HG03045 (cell line): ENCODE results near the gene SLC6A20.

Experiments
- ATAC-seq: cut with Tn5 transposase; IDR thresholded peaks from one replicate; pipeline ENCODE4 v1.9.1; 2021; ENCODE audit warnings: mild to moderate bottlenecking, moderate library complexity; ENCODE audit not compliant: unreplicated experiment

The SLC6A20 gene

DNA sequence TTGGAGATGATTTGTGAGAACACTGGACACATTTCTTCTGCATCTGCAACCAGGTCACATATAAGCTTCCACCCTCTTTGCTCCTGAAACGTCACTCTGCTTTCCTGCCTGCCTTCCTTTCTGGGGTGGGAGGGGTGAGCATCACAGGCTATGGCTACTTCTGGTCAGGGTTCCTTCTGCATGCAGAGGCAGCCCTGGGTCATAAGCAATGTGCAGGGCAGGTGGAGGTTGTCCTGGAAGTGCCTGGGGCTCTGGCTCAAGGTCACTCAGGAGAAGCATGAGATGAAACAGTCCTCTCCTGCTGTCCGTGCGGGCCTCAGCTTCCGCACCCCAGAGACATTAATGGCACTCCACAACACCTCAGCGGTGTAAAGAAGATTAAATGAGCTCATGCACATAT lies 15.1 kb downstream of the SLC6A20 start:
- ATAC-seq, result no peak

DNA sequence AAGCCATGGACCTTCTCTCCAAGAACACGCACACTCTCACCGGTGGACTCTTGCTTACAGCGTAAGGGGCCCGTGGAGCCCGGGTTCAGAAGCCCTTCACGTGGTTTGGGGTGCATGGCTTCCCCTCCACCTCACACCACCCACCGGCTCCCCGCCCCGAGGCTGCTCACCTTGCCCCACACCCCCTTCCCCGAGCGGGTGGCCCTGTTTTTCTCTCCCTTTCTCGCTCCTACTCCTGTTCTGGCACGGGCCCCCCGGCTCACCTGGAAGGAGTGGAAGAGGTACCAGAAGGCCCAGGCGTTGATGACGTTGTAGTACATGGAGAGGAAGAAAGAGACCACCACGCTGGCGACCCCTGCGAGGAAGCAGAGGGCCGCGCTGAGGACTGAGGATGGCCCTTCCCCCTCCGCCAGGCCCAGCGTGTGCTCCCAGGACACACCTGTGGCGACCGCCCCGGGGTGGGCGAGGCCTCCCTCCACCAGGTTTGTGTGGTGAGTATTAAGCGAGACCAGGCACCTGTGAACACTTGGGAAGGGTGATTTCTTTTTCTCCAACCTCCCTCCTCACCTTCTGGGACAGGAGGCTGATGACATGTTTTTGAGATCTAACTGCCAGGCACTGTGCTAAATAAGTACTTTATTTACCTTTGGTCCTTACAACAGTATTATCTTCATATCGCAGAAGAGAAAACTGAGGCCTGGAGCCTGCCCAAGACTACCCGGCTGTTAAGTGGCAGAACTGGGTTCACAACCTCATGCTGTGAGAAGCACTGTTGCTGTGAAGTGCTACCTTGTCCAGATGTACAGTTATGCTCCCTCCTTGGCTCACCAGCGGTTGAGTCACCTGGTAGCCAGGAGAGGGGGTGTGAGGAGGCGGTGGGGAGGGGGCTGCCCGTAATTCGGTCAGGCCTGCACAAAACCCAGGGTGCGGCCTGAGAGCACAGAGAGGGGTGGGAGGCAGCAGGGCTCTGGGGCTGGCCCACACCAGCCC lies 16.3 kb downstream of the SLC6A20 start:
- no peak for ATAC-seq

DNA sequence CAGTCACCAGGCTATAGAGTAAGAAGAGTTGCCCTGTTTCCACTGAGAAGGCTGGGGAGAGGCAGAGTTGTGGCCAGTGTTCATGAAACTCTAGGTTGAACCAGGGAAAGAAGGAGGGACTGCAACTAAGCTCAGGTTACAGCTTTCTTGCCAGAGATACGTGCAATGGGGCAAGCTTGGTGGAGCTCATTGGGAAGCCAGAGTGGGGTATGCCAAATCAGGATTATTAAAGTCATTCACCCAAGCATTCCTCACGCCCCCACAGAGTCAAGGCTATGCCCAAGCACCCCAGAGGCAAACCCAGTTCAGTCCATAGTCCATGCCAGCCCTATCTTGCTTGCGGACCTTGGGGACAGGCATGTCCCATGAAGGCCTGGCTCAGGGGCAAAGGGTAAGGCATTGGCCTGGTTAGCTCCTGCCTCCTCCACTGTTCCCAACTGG lies 17.6 kb downstream of the SLC6A20 start:
- ATAC-seq, result no peak

DNA sequence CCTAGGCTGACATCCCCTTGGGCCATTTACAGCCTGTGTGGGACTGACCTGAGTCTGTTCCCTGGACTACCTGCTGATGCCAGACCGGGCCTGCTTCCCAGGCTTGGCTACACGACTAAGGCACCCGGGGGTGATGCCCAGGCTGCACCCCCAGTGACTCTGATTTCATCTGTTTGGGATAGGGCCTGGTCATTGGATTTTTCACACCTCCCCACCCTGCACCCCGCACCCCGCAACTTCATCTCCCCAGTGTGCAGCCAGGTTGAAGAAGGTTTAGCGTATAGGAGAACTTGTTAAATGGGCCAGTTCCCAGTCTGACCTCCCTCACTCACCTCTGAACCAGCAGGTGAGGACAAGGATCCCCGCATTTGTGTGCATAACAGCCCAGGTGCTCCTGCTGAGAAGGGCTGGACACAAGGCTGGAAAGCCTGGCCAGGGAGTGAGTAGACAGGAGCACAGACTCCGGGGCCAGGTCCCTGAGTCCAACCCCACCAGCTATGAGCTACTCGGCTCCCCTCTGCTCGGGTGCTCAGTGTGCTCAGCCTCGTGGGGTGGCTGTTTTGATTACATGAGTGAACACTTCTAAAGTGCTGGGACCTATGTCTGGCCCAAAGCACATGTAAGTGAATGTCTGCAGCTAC lies 18.5 kb downstream of the SLC6A20 start:
- no peak for ATAC-seq

DNA sequence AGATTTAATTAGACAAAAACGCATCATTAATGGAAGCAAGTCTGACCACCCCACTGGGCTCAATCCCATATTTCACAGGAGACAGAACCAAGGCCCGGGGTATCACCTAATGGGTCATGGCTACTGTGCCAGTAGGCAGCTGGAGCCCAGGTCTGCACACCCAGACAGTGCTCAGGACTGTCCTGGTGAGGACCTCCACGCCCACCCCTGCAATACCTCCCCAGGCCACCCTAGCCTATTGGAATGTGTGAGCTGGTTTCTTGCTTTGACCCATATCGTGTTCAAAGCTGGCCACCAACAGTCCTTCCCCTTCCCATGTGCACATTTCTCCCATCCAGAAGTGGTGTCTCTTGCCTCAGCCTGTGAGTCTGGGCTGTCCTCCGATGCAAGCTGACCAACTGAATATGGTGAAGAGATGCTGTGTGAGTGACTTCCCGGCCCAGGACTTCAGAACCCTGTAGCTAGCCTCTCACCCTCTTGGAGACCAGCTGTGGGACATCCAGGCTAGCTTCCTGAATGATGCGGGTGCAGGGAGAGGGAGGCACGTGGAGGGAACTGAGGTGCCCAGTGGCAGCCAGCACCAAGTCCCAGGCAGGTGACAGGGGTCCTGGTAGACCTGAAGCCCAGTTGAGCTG lies 19.1 kb downstream of the SLC6A20 start:
- no peak for ATAC-seq

DNA sequence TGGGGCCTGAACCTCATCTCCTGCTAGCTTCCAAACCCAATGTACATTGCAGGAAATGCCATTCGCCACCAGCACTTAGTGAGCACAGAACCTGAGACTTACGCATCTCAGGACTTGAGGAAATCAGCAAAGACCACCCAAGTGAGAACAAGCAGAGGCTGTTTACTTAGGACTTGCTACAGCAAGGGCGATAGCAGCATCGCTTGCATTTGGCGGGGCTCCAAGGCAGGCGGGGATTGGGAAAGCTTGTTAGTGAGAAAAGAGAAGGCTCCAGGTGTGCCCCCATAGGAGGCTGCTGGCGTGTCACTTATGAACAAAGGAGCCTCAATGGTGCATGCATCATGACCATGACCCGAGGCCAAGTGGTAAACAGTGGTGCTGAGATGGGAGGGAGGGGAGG lies 19.7 kb downstream of the SLC6A20 start:
- ATAC-seq, result no peak

DNA sequence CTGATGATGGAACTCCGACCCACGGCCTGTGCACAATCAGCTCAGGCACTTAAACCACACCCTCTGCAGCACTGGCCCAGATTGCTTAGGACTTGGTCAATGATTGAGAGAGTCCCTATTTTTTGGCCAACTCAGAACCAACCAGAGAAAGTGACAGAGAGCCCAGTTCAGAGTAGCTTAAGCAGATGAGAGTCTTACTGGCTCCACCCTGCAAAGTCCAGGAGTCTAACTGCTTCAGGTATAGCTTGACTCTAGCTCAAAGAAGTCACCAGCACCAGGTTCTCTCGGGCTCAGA lies 20.1 kb downstream of the SLC6A20 start:
- ATAC-seq, result no peak

DNA sequence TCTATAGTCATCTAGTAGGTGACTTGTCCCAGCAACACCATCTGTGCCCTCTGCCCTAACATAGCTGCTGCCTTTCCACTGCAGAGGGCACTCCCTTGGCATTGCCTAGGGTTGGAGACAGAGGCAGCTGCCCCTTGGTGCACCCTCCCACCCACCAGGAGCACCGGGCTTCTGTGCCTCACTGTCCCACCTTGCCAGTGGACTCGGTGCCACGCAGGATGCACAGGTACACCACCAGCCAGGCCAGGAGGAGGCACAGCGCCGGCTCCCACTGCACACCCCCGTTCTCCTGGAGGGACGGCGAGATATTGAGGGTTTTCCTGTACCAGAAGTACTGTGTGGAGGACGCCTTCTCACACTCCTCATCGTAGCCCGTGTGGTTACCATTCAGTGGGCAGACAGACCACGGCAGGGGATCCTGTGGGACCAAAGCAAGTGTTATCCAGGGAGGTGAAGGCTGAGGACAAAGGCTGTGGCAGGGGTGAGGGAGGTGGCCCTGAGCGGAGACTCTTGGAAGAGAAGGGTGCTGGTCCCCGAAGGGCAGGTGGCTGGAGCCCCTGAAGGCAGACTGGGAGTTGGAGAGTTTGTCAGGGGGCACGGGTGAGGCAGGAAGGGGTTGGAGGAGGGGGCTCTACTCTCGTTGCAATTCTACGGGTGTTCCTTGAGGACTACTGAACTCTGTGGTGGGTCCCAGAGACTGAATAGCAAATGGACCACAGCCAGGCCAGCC lies 20.6 kb downstream of the SLC6A20 start:
- no peak for ATAC-seq

DNA sequence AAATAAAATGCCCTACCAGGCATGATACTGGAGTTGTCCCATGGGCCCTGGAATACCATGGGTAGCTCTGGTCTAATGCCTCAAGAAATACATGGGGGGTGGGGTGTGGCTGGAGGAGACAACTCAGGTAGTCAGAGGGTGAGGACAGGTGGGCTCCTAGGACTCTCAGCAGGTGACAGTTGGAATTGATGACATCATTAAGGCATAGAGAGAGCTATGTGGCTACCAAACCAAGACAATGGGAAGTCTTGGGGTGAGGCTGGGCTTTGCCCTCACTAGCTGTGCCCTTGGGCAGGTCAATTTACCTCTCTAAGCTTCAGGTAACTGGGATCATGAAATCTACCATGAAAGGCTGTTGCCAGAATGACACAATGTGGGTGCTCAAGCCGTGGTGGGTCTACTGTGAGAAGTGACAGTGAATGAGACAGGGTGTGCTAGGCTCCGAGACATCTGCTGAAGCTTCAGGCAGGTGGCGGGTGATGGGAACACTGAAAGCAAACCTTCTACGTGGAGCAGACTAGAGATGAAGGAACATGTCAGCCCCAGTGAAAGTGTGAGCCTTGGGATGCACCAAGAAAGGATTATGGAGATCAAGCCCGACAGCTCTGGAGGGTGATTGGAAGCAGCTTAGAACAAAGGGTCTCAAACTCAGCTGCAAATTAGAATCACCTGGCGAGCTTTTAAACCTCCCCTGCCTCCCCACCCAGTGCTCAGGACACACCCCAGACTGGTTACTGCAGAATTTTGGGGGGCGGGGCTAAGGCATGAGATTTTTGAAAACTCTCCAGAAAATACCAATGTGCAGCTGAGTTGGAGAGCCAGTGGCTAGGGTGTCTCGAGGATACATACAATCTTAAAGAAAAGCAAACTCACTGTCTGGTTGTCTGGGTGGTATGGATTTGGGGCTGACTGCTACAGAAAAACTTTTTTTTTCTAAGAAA lies 21.5 kb downstream of the SLC6A20 start:
- ATAC-seq, result no peak

DNA sequence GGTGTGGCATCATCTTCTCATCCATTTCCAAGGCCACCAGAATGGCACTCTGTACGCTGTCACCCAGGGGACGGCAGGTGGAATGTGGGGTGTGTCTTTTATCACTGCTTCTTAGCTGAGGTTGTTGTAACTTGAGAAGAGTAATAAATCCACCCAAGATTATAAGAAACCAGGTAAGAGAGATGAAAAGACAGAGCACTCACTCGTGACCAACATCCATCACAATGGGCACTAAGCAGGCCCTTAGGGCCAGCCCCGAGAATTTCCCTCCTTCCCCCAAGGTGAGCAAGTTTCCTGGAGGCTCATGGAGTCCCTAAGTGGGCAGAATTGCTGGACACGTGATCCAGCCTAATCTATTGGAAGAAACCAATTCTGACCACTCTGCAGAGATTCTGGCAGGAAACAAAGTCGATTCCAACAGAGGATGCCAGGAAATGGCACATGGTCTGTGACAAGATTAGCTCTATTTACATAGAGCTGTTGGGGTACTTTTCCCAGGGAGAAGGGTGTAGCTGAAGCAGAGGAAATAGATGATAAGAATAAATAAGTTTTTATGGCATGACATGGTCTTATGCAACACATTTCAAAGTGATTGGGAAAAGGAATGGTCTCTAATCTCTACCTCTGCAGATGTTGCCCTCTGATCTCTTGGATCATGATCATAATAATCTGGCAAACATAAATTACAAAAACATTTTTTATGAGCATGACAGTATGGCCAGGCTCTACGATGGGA lies 22.5 kb downstream of the SLC6A20 start:
- ATAC-seq, result no peak

DNA sequence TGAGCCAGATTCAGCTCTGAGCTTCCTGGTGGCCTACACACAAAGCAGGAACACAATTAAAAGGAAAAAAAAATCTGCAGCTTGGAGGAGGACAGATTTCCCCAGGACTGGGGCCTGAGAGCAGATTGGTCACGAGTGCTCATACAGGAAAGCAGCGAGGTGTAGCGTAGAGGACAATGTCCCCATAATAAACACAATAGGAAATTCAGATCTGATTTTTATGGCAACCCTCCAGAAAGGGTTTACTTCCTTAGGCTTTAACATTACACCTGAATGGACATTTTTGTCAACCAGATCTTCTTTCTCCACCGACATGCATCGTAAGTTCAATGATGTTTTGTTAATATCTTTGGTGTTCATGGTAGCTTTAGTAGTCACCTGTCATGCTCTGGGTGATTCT lies 23.3 kb downstream of the SLC6A20 start:
- no peak for ATAC-seq

DNA sequence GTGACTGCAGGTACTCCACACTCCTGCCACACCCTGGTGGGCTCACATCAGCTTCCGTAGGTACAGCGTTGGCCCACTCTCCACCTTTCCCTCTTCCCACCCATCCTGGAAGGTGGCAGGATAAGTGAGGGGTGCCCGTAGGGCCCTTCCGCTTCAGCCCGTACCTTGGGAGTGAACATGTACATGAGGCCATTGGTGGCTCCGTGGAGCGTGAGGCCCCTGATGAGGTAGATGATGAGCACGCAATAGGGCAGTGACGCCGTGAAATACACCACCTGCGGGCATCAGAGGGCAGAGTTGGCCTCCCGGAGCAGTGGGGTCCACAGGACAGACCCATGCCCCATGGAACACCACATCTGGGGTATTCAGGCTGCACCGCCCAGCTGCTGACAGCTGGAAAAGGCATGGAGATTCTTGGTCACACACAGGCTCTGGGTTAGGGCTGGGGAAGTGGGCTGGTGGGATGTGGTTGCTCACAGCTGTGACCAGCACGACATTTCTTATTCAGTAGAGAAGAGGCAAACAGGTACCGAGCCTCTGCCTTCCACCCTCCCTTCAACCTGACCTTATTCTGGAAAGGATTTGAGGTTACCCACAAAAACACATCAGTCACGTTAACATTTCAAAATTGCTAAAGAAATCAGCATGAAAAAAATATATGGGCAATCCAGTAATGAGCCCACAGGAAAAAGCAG lies 23.8 kb downstream of the SLC6A20 start:
- no peak for ATAC-seq

DNA sequence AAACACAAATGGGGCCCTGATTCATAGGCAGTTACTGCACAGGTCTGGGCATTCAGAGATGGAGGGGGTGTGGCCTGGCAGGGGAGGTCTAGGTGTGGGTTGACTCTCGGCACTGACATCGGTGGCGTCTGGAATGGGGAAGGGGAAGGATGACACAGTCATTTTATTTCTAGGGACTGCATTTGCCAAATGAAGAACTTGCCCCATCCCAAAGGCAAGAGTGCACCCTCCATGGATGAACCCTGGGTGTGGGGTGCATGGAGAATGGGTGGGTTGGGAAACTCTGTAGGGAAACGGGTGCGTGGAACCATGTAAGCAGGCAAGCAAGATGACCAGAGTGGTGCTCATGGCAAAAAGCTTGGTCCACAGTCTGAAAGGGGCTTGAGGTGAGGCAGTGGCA lies 24.5 kb downstream of the SLC6A20 start:
- no peak for ATAC-seq

DNA sequence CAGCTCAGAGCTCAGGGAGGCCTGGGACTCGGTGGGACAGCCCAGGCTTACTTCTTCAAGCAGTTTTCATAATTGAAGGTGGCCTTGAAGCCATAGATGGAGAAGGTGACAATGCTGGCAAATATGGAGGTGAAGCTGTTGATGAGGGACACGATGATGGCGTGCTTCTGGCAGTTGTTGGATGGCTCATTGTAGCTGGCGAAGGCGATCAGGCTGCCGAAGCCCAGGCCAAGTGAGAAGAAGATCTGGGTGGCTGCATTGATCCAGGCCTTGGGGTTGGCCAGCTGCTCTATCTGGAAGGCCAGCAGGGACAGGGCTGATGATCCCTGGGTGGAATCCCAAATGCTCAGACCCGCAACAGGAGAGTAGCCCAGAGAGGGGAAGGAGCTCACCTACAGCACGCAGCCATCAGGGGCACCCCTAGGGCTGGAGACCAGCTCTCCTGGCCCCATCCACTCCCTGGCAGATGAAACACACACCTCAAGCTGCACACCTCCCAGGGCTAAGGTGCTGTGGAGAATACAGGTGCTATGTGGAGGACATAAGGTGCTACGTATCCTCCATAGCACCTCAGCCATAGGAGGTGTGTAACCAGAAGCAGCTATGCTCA lies 25.1 kb downstream of the SLC6A20 start:
- ATAC-seq, result no peak

DNA sequence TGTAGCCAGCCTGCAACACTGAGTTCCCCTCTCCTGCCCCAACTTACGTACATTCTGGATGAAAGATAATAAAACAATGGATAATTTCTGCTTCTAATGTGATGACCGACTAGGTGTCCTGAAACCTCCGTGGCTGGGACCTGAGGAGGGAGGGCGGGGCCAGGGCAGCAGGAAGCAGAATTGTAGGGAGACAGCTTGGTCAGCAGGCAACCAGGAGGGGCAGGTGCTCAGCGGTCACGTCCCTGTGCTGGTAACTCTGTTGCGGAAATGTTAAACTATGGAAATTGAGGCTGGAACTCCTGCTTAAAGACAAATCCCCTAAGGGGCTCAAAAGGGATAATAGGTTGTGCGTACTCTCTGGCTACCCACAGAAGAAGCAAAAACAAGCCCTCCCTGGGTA lies 30.4 kb downstream of the SLC6A20 start:
- no peak for ATAC-seq

DNA sequence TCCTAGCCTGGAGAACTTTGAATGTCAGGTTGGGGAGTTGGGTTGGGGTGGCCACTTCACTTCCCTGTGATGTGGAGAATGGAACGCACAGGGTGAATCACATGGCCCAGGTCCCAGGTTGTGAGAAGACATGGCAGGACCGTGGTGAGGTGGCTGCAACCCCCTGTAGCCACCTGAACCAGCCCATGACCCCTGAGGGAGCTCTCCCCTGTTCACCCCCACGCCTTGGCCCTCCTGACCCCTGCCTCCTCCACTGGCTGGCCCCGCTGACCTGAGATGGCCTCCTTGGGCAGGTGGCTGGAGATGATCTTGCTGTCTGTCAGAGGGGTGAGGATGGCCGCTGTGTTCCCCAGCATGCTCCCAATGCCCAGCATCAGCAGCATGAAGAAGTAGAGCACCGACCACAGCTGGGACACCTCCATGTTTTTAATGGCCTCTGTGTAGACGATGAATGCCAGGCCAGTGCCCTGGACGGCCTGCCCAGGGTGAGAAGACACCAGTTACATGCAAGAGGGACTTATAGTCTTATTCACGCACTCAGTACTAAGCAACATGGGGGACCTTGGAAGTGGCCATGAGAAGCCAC lies 31.0 kb downstream of the SLC6A20 start:
- no peak for ATAC-seq

DNA sequence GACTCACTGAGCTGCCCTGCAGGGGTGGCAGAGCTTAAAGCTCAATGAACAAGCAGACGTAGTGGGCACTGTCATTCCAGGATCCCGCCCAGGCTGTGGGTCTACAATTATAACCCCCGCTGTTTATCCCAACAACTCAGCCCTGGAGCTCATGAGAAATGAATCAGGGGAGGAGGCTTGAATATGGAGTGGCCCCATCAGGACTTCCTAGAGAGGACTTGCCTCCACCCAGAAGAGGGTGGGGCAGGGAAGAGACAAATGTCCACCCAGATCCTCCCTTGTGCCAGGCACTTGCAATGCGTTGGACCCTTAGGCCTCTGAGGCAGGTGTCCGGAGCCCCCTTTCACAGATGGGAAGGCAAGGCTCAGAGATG lies 33.0 kb downstream of the SLC6A20 start:
- ATAC-seq, result no peak

DNA sequence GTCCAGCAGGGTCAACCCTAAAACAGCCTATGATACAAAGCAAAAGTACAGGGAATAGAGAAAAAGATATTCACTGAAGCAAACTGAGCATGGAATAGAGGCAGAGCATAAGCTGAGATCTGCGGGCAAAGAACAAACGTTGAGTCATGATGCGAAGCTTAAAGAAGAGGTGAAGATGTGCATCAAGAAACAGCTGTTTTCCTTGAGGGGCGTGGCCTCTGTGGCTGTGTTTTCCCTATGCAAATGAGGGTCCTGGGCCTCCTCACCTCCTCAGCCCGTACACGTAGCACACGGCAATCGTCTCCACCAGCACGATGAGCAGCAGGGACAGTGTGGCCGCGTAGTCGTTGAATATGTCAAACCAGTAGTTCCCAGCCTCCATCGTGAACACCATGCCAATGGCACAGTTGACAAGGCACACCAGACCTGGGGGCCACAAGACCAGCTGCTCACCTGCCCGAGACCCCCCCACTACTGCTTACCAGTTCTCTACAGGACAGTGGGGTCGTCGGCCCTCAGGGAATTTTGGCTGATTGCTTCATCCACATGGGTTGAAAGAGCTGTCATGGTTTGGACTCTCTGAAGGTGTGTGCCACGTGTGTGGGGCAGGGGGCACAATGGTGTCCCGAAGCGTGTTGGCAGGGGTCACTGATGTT lies 33.6 kb downstream of the SLC6A20 start:
- no peak for ATAC-seq
